Neuronal stem cell (in vitro differentiated cells): Measurements from ENCODE around the gene ADCY2.

Experiments
- DNase-seq: peaks from one replicate; pipeline ENCODE4 v3.0.0-alpha.2; 2013; ENCODE audit warnings: low spot score
- H2AFZ ChIP-seq: one replicate; pipeline ENCODE4 v1.6.1; 2013; ENCODE audit warnings: mild to moderate bottlenecking, low read length, inconsistent platforms
- H2AK5ac ChIP-seq: 2 replicates; pipeline ENCODE4 v1.6.1; 2013; ENCODE audit warnings: low read depth, mild to moderate bottlenecking, inconsistent platforms, low read length, moderate library complexity, mixed read lengths
- H2BK120ac ChIP-seq: 2 replicates; pipeline ENCODE4 v1.6.1; 2013; ENCODE audit warnings: low read depth, mild to moderate bottlenecking, inconsistent platforms, low read length, moderate library complexity, mixed read lengths
- H2BK12ac ChIP-seq: one replicate; pipeline ENCODE4 v1.6.1; 2013; ENCODE audit warnings: low read length, inconsistent platforms
- H2BK15ac ChIP-seq: 2 replicates; pipeline ENCODE4 v1.6.1; 2013; ENCODE audit warnings: mild to moderate bottlenecking, low read length, inconsistent platforms, mixed read lengths
- H2BK5ac ChIP-seq: one replicate; pipeline ENCODE4 v1.6.1; 2013; ENCODE audit warnings: inconsistent platforms, mild to moderate bottlenecking, low read length, moderate library complexity
- H3K14ac ChIP-seq: one replicate; pipeline ENCODE4 v1.6.1; 2013; ENCODE audit warnings: low read length, inconsistent platforms
- H3K18ac ChIP-seq: 2 replicates; pipeline ENCODE4 v1.6.1; 2013; ENCODE audit warnings: low read length, inconsistent platforms
- H3K23ac ChIP-seq: 2 replicates; pipeline ENCODE4 v1.6.1; 2013; ENCODE audit warnings: low read depth, mild to moderate bottlenecking, mixed read lengths, low read length, inconsistent platforms; ENCODE audit not compliant: poor library complexity
- H3K27ac ChIP-seq: replicated peaks from 3 replicates; pipeline ENCODE4 v1.5.1; 2013; ENCODE audit warnings: low read length, inconsistent platforms
- H3K27me3 ChIP-seq, 3 experiments: 2 replicates each; pipeline ENCODE4 v1.6.1; 2013; ENCODE audit warnings: low read length in 3 of 3, mild to moderate bottlenecking in 2 of 3, inconsistent platforms in 1 of 3, low read depth in 1 of 3, mixed read lengths in 1 of 3, moderate library complexity in 1 of 3; ENCODE audit not compliant: control insufficient read depth in 3 of 3, insufficient read depth in 3 of 3
- H3K36me3 ChIP-seq, 2 donors: replicated peaks in 1 of 2; 2 replicates each; pipeline ENCODE4 v1.6.1; 2013; ENCODE audit warnings: low read length in 2 of 2; ENCODE audit not compliant: control insufficient read depth in 2 of 2, insufficient read depth in 2 of 2
- H3K4ac ChIP-seq: 2 replicates; pipeline ENCODE4 v1.6.1; 2013; ENCODE audit warnings: inconsistent platforms, mild to moderate bottlenecking, low read length, moderate library complexity
- H3K4me1 ChIP-seq, 2 donors: 1 replicate in 1 of 2; 2 replicates in 1 of 2; pipeline ENCODE4 v1.6.1; 2013; ENCODE audit warnings: low read length in 2 of 2, low read depth in 1 of 2; ENCODE audit not compliant: control insufficient read depth in 2 of 2, insufficient read depth in 1 of 2
- H3K4me2 ChIP-seq: one replicate; pipeline ENCODE4 v1.6.1; 2013; ENCODE audit warnings: mild to moderate bottlenecking, low read length, inconsistent platforms; ENCODE audit not compliant: insufficient read depth, poor library complexity, severe bottlenecking
- H3K4me3 ChIP-seq, 2 donors: 2 replicates each; pipeline ENCODE4 v1.5.1; 2013; ENCODE audit warnings: low read length in 2 of 2, mild to moderate bottlenecking in 2 of 2, inconsistent platforms in 1 of 2, moderate library complexity in 1 of 2
- H3K79me1 ChIP-seq: one replicate; pipeline ENCODE4 v1.6.1; 2013; ENCODE audit warnings: low read depth, mild to moderate bottlenecking, inconsistent platforms, low read length, moderate library complexity
- H3K9ac ChIP-seq: one replicate; pipeline ENCODE4 v1.6.1; 2013; ENCODE audit warnings: mild to moderate bottlenecking, low read depth, low read length, inconsistent platforms; ENCODE audit not compliant: poor library complexity
- H3K9me3 ChIP-seq, 2 donors: replicated peaks in 1 of 2; 2 replicates each; pipeline versions ENCODE3 to v1.6.1; 2013; ENCODE audit warnings: low read length in 2 of 2, mild to moderate bottlenecking in 2 of 2, inconsistent platforms in 1 of 2, low read depth in 1 of 2, mixed read lengths in 1 of 2, moderate library complexity in 1 of 2; ENCODE audit not compliant: control insufficient read depth in 2 of 2, insufficient read depth in 1 of 2
- H4K8ac ChIP-seq: one replicate; pipeline ENCODE4 v1.6.1; 2013; ENCODE audit warnings: low read depth, mild to moderate bottlenecking, inconsistent platforms, low read length, moderate library complexity
- H4K91ac ChIP-seq: one replicate; pipeline ENCODE4 v1.6.1; 2013; ENCODE audit warnings: low read length, low read depth, mild to moderate bottlenecking, inconsistent platforms; ENCODE audit not compliant: poor library complexity
- WGBS, 2 donors: extraction: QIAGEN DNeasy Blood & Tissue Kit; methylation state at CpG; one replicate each; pipeline ENCODE4 v1.1.7; 2013; ENCODE audit warnings: missing lambda C conversion rate in 2 of 2, mixed read lengths in 1 of 2; ENCODE audit not compliant: insufficient read length in 2 of 2, insufficient replicate concordance in 1 of 2; ENCODE audit errors: extremely low coverage in 2 of 2; 5-methylcytosine and 5-hydroxymethylcytosine counted together

The ADCY2 gene

DNA sequence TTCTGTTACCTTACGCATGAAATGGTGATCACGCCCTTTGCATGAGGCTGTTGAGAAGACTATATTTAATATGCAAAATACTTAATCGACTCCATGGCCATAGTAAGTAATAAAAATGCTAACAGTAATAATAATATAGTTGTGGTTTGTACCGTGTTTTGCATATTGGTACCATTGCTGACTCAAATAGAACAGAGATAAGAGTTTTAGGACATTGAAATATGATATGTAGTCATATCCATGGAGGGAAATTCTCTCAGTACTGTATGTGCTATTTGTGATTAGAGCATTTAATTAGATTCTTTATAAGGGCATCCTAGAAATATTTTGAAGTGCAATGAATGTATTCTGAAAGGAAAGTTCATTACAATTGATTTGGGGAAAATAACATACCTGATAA lies 413.1 kb downstream of the ADCY2 start:
- Histone ChIP-seq H3K4me3 (no peak overlapping the region), H3K4me1 (peaks cover 0 to 1% of the 10 kb centered on the region in 2 donors), H4K91ac (no peak overlapping the region), H3K23ac (no peak overlapping the region), H3K27me3 (no peaks in the 10 kb centered on the region), H3K14ac (no peak overlapping the region), H4K8ac (no peak overlapping the region), H3K18ac (no peak overlapping the region), H3K4me2 (no peak overlapping the region), H3K9me3 (no peaks in the 10 kb centered on the region), H2AFZ (no peak overlapping the region), H3K9ac (no peak overlapping the region), H3K4ac (no peak overlapping the region), H3K27ac (no peak overlapping the region), H2BK5ac (no peak overlapping the region), H3K36me3 (no peaks in the 10 kb centered on the region), H2BK120ac (no peak overlapping the region), H2BK15ac (no peak overlapping the region), H2BK12ac (no peak overlapping the region), H2AK5ac (no peak overlapping the region), H3K79me1 (no peaks in the 10 kb centered on the region)
- no CpG with 5 or more reads among the region's 4 CpGs for WGBS, 2 donors
- DNase-seq: no peak

DNA sequence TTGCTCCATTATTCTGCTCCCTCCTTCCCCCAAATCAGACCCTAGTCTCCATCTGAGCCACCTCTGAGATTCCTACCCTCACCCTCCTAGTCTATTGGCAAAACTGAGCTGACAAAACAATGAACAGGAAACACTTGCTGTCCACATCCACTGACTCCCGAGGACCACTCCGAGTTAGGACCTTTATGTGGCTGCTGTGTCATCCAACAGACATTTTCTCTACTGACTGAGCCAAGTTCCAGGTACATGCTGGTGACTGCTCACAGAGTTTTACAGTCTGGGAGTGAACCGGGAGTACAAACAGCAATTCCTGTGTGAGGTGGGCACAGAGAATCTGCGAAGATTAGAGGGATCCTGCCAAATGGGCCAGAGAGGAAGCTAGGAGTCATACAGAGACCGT lies 415.8 kb downstream of the ADCY2 start:
- no CpG with 5 or more reads among the region's 5 CpGs for WGBS, 2 donors
- Histone ChIP-seq H3K79me1 (no peaks in the 10 kb centered on the region), H3K27me3 (no peaks in the 10 kb centered on the region)

GRCh38 chr5:7813007-7813406 lies 417.1 kb downstream of the ADCY2 start:
- no CpG with 5 or more reads among the region's 2 CpGs for WGBS, 2 donors
- no peak for DNase-seq
- Histone ChIP-seq H3K9ac (no peak overlapping the region), H3K9me3 (no peaks in the 10 kb centered on the region), H2BK12ac (no peak overlapping the region), H3K79me1 (no peaks in the 10 kb centered on the region), H3K4me3 (no peak overlapping the region), H2BK15ac (no peak overlapping the region), H2AK5ac (no peak overlapping the region), H4K91ac (no peak overlapping the region), H3K4me1 (peaks cover 0 to 19% of the 10 kb centered on the region in 2 donors), H3K14ac (no peak overlapping the region), H3K18ac (no peak overlapping the region), H3K4me2 (no peak overlapping the region), H3K27me3 (no peaks in the 10 kb centered on the region), H2BK120ac (no peak overlapping the region), H2AFZ (no peak overlapping the region), H3K4ac (no peak overlapping the region), H2BK5ac (no peak overlapping the region), H3K36me3 (no peaks in the 10 kb centered on the region), H3K27ac (no peak overlapping the region), H4K8ac (no peak overlapping the region), H3K23ac (no peak overlapping the region)

More for the DNA sequence above, 415.8 kb downstream of the ADCY2 start:
- Histone ChIP-seq H2BK15ac (no peak overlapping the region), H3K9me3 (no peaks in the 10 kb centered on the region), H3K4me1 (peaks cover 0 to 16% of the 10 kb centered on the region in 2 donors), H4K91ac (no peak overlapping the region), H2BK120ac (no peak overlapping the region), H3K36me3 (no peaks in the 10 kb centered on the region), H3K27ac (no peak overlapping the region), H3K14ac (no peak overlapping the region), H3K9ac (no peak overlapping the region), H2AK5ac (no peak overlapping the region), H3K18ac (no peak overlapping the region), H3K4me2 (no peak overlapping the region), H3K23ac (no peak overlapping the region), H3K4ac (no peak overlapping the region), H3K4me3 (no peak overlapping the region), H4K8ac (no peak overlapping the region), H2BK5ac (no peak overlapping the region), H2AFZ (no peak overlapping the region), H2BK12ac (no peak overlapping the region)
- DNase-seq: no peak

- no peak for DNase-seq
- Histone ChIP-seq H3K23ac (no peak overlapping the region), H3K27me3 (no peaks in the 10 kb centered on the region), H3K79me1 (no peaks in the 10 kb centered on the region), H2BK15ac (no peak overlapping the region), H3K14ac (no peak overlapping the region), H4K8ac (no peak overlapping the region), H2BK120ac (no peak overlapping the region), H3K4me2 (no peak overlapping the region), H3K36me3 (no peaks in the 10 kb centered on the region), H3K27ac (no peak overlapping the region), H3K4me3 (no peak overlapping the region), H3K9ac (no peak overlapping the region), H2BK12ac (no peak overlapping the region), H3K4me1 (peaks cover 0 to 19% of the 10 kb centered on the region in 2 donors), H2AFZ (no peak overlapping the region), H2AK5ac (no peak overlapping the region), H3K4ac (no peak overlapping the region), H2BK5ac (no peak overlapping the region), H3K18ac (no peak overlapping the region), H4K91ac (no peak overlapping the region), H3K9me3 (no peaks in the 10 kb centered on the region)
- no CpG with 5 or more reads among the region's 3 CpGs for WGBS, 2 donors
These were observed 417.6 kb downstream of the ADCY2 start for GRCh38 chr5:7813576-7813975.
